Osteoblast (primary cell): Measurements from ENCODE around the gene PKP2. TPM values are rescaled to one million over a fixed set of nuclear protein-coding genes. Genes with fewer than 3 reads are reported as not detected.

Experiments used
- DNase-seq: peaks from one replicate; pipeline ENCODE4 v3.0.0; 2011; ENCODE audit warnings: low spot score, mixed read lengths; ENCODE audit not compliant: insufficient read length; ENCODE audit errors: missing footprints
- H2AFZ ChIP-seq: 2 replicates; pipeline ENCODE4 v1.6.0; 2011; ENCODE audit warnings: mild to moderate bottlenecking, low read length
- H3K27ac ChIP-seq: 2 replicates; pipeline ENCODE4 v1.5.1; 2011; ENCODE audit warnings: mild to moderate bottlenecking, low read depth, low read length, moderate library complexity
- H3K27me3 ChIP-seq: 2 replicates; pipeline ENCODE4 v1.6.0; 2012; ENCODE audit warnings: mild to moderate bottlenecking, control low read depth, inconsistent platforms, low read length, moderate library complexity; ENCODE audit not compliant: insufficient read depth
- H3K36me3 ChIP-seq: 2 replicates; pipeline ENCODE4 v1.5.1; 2011; ENCODE audit warnings: mild to moderate bottlenecking, low read length, control low read depth, moderate library complexity; ENCODE audit not compliant: insufficient read depth
- H3K4me1 ChIP-seq: 2 replicates; pipeline ENCODE4 v1.5.1; 2011; ENCODE audit warnings: mild to moderate bottlenecking, low read length, control low read depth, moderate library complexity; ENCODE audit not compliant: insufficient read depth
- H3K4me2 ChIP-seq: 2 replicates; pipeline ENCODE4 v1.6.0; 2011; ENCODE audit warnings: mild to moderate bottlenecking, low read length; ENCODE audit not compliant: insufficient read depth
- H3K4me3 ChIP-seq: fragments of 200-600 bp; sonication (generic); 3 replicates; pipeline ENCODE4 v1.5.1; 2012; ENCODE audit warnings: mild to moderate bottlenecking, low read length, inconsistent platforms; ENCODE audit not compliant: insufficient read depth
- H3K79me2 ChIP-seq: 2 replicates; pipeline ENCODE4 v1.6.0; 2012; ENCODE audit warnings: mild to moderate bottlenecking, low read length, control low read depth, inconsistent platforms; ENCODE audit not compliant: insufficient read depth
- H3K9me3 ChIP-seq: 2 replicates; pipeline ENCODE4 v1.5.1; 2011; ENCODE audit warnings: low read depth, low read length, control low read depth
- H4K20me1 ChIP-seq: 2 replicates; pipeline ENCODE4 v1.6.0; 2012; ENCODE audit warnings: mild to moderate bottlenecking, low read length, control low read depth; ENCODE audit not compliant: insufficient read depth
- total RNA-seq: library from RNA; depleted of rRNA; stranded (reverse); fragments of >200 nt; gene quantifications from 2 replicates; pipeline ENCODE4 v1.2.3, GENCODE V29; 2012
- TF ChIP-seq, protein P1 (sequence below): IDR thresholded peaks from 2 replicates; pipeline ENCODE4 v1.5.1; 2011; ENCODE audit warnings: mild to moderate bottlenecking, low read depth, low read length, moderate library complexity; ENCODE audit errors: extremely low read depth

The PKP2 gene
- total RNA-seq, 1 donor, result under 0.01 TPM

DNA sequence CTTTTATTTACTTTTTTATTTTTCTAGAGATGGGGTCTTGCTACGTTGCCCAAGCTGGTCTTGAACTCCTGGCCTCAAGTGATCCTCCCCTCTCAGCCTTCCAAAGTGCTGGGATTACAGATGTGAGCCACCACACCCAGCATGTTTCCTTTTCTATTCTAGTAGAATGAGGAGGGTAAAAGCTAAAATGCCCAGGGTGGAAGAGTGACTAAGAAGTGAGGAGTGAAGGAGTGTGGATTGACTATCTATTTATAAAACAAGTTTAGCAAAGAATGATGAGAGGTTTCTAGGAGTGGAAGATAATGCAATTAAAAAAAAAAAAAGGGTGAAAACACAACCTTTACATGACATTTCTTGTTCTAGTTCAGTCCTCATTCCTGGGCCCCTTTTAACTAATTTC is 29.8 kb upstream of the PKP2 start:
- Histone ChIP-seq H3K27ac (no peak overlapping the region), H3K4me3 (no peak overlapping the region), H3K9me3 (no peaks in the 10 kb centered on the region), H3K36me3 (no peaks in the 10 kb centered on the region), H3K79me2 (no peaks in the 10 kb centered on the region), H2AFZ (no peak overlapping the region), H3K27me3 (no peaks in the 10 kb centered on the region), H3K4me1 (no peaks in the 10 kb centered on the region), H4K20me1 (no peaks in the 10 kb centered on the region), H3K4me2 (no peak overlapping the region)
- TF ChIP-seq, protein P1, sequence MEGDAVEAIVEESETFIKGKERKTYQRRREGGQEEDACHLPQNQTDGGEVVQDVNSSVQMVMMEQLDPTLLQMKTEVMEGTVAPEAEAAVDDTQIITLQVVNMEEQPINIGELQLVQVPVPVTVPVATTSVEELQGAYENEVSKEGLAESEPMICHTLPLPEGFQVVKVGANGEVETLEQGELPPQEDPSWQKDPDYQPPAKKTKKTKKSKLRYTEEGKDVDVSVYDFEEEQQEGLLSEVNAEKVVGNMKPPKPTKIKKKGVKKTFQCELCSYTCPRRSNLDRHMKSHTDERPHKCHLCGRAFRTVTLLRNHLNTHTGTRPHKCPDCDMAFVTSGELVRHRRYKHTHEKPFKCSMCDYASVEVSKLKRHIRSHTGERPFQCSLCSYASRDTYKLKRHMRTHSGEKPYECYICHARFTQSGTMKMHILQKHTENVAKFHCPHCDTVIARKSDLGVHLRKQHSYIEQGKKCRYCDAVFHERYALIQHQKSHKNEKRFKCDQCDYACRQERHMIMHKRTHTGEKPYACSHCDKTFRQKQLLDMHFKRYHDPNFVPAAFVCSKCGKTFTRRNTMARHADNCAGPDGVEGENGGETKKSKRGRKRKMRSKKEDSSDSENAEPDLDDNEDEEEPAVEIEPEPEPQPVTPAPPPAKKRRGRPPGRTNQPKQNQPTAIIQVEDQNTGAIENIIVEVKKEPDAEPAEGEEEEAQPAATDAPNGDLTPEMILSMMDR, result no peak
- no peak for DNase-seq

DNA sequence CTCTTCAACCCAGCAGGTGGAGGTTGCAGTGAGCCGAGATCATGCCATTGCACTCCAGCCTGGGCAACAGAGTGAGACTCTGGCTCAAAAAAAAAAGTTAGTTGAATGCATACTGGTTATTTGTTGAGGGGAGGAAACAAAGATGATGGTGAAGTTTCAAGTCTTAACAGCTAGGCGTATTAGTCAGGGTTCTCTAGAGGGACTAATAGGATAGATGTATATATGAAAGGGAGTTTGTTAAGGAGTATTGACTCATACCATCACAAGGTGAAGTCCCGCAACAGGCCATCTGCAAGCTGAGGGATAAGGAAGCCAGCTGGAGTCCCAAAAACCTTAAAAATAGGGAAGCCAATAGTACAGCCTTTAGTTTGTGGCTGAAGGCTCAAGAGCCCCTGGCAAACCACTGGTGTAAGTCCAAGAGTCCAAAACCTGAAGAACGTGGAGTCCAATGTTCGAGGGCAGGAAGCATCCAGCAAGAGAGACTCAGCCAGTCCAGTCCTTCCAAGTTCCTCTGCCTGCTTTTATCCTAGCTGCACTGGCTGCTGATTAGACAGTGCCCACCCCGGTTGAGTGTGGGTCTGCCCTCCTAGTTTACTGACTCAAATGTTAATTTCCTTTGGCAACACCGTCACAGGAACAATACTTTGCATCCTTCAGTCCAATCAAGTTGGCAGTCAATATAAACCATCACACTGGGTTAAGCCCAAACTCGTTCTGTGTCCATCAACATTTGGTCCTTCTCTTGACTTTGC is 26.1 kb upstream of the PKP2 start:
- Histone ChIP-seq H3K27ac (no peak overlapping the region), H3K4me2 (no peak overlapping the region), H2AFZ (no peak overlapping the region), H3K79me2 (no peaks in the 10 kb centered on the region), H3K4me1 (no peaks in the 10 kb centered on the region), H3K9me3 (peaks cover 3% of the 10 kb centered on the region), H3K36me3 (no peaks in the 10 kb centered on the region), H4K20me1 (no peaks in the 10 kb centered on the region), H3K4me3 (no peak overlapping the region), H3K27me3 (no peaks in the 10 kb centered on the region)
- TF ChIP-seq, protein P1, result no peak
- DNase-seq, result no peak

DNA sequence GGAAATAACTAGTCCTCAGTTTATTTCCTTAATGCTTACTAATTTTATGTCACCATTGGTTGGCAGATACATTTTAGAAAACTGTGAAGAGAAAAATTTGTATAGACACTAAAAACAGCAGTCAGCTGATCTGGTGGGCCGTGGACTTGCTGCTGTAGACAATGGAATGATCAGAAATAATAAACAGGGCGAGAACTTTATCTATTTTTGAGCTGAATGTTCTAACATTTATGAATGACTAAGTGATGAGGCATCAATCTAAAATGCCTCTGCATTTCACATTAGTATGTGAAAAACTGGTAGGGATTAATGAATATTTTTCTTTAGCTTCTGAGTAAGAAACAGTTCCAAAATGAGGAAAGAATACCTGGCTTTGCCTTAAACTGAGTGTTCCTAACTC is 24.8 kb upstream of the PKP2 start:
- peaks cover 3% of the 10 kb centered on the region for H3K9me3 ChIP-seq
- H3K4me1 ChIP-seq, result no peaks in the 10 kb centered on the region
- DNase-seq, result no peak
- H3K79me2 ChIP-seq, result no peaks in the 10 kb centered on the region
- no peak overlapping the region for H2AFZ ChIP-seq
- no peak overlapping the region for H3K4me3 ChIP-seq
- H3K36me3 ChIP-seq, result no peaks in the 10 kb centered on the region
- TF ChIP-seq, protein P1, result no peak
- no peak overlapping the region for H3K4me2 ChIP-seq
- no peaks in the 10 kb centered on the region for H3K27me3 ChIP-seq
- H4K20me1 ChIP-seq, result no peaks in the 10 kb centered on the region
- H3K27ac ChIP-seq, result no peak overlapping the region

DNA sequence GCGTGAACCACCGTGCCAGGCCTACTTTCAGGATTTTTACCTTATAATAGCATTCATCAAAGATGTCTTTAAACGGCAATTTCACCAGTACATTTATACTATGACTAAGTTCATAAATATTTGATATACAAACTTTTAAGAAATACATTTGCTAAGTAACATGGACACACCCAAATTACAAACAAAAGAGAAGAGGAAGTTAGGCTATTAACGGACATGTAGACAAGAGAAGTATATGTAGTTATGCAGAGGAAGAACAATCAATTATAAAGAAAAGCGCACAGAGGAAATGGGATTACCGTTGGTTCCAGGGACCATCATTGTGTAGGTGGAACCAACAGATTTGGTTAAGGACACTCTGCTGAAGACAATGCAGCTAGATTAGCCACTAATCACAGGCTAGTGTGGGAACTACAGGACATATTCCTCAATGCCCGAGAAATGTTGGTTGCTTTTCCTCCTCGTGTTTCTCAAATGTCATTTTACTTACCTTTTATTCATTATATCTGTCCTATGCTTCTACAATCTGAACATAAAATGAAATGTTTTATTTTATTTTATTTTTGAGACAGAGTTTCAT is 24.0 kb upstream of the PKP2 start:
- H2AFZ ChIP-seq, result no peak overlapping the region
- H3K9me3 ChIP-seq, result peaks cover 3% of the 10 kb centered on the region
- H3K36me3 ChIP-seq, result no peaks in the 10 kb centered on the region
- no peak overlapping the region for H3K4me3 ChIP-seq
- no peak overlapping the region for H3K4me2 ChIP-seq
- no peaks in the 10 kb centered on the region for H3K27me3 ChIP-seq
- TF ChIP-seq, protein P1, result no peak
- no peak for DNase-seq
- no peak overlapping the region for H3K27ac ChIP-seq
- no peaks in the 10 kb centered on the region for H3K79me2 ChIP-seq
- no peaks in the 10 kb centered on the region for H3K4me1 ChIP-seq
- H4K20me1 ChIP-seq, result no peaks in the 10 kb centered on the region
